A549 (cell line): ENCODE results near the gene GPR176.

Experiments
- CBX2 ChIP-seq: fragments of 200-600 bp; sonication (generic); IDR thresholded peaks from 2 replicates; pipeline ENCODE4 v1.6.1; 2016; ENCODE audit warnings: low read depth, mild to moderate bottlenecking, borderline replicate concordance
- CTCF ChIP-seq: fragments of >200 bp; sonication (Bioruptor Twin); formaldehyde crosslinking; IDR thresholded peaks from 3 replicates; pipeline ENCODE4 v1.5.1; 2016
- EP300 ChIP-seq, 2 experiments: fragments of >200 bp; sonication (Bioruptor Twin); formaldehyde crosslinking; IDR thresholded peaks; 2 replicates in 1 of 2; 3 replicates in 1 of 2; pipeline ENCODE4 v1.6.1; 2016 to 2017
- MAZ ChIP-seq: fragments of 150-350 bp; IDR thresholded peaks from 2 replicates; pipeline ENCODE4 v1.6.1; 2014; ENCODE audit warnings: antibody characterized with exemption, low read depth, low read length, borderline replicate concordance
- MYC ChIP-seq: IDR thresholded peaks from 2 replicates; pipeline ENCODE4 v1.6.1; 2012; ENCODE audit warnings: mild to moderate bottlenecking, inconsistent platforms, low read length, improper control_type of control experiment, borderline replicate concordance
- NPAS2 ChIP-seq: fragments of 250-450 bp; sonication (Bioruptor Pico); IDR thresholded peaks from 2 replicates; pipeline ENCODE4 v1.8.0; 2022; ENCODE audit warnings: mild to moderate bottlenecking, moderate library complexity, borderline replicate concordance
- PHF8 ChIP-seq: fragments of 200-600 bp; sonication (generic); IDR thresholded peaks from 2 replicates; pipeline ENCODE4 v1.6.1; 2016; ENCODE audit warnings: low read depth, mild to moderate bottlenecking, antibody characterized with exemption, moderate library complexity, borderline replicate concordance
- POLR2A ChIP-seq: IDR thresholded peaks from 2 replicates; pipeline ENCODE4 v1.6.1; 2012; ENCODE audit warnings: mild to moderate bottlenecking, low read length
- RFX5 ChIP-seq: fragments of 450-650 bp; IDR thresholded peaks from 2 replicates; pipeline ENCODE4 v1.7.1; 2014; ENCODE audit warnings: antibody characterized with exemption, mild to moderate bottlenecking, moderate library complexity
- SREBF2 ChIP-seq: fragments of 450-650 bp; IDR thresholded peaks from 2 replicates; pipeline ENCODE4 v1.6.1; 2014; ENCODE audit warnings: mild to moderate bottlenecking, moderate library complexity
- TP53 ChIP-seq: fragments of 250-450 bp; sonication (Bioruptor Pico); IDR thresholded peaks from 2 replicates; pipeline ENCODE4 v1.5.0; 2021; ENCODE audit warnings: mild to moderate bottlenecking, moderate library complexity
- ZNF302 ChIP-seq: fragments of 250-450 bp; sonication (Bioruptor Pico); IDR thresholded peaks from 2 replicates; pipeline ENCODE4 v1.9.0; 2021; ENCODE audit warnings: inconsistent platforms, mild to moderate bottlenecking, moderate library complexity

DNA sequence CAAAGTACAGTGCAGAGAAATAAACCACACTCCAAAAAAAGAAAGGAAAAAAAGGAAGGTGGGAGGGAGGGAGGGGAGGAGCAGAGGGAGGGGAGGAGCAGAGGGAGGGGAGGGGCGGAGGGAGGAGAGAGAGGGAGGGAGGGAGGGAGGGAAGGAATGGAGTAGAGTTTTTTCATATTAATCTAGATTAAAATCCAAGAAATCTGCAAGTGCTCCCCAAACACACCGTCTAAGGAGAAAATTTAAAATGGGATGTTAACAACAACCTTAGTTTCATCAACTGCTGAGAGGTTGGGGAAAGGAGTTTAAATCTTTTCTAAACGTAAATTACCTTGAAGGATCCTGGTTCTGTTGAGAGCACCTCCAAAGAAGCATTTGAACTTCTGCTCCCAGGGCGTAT lies 144.0 kb downstream of the GPR176 start:
- TF ChIP-seq EP300 (IDR thresholded peaks at IDR 0.05) (no peak), CBX2 (no peak), RFX5 (no peak), CTCF (no peak), PHF8 (no peak), TP53 (CRISPR knock-in tag) (no peak), POLR2A (no peak), MYC (no peak), MAZ (no peak), ZNF302 (CRISPR knock-in tag) (no peak), NPAS2 (CRISPR knock-in tag) (no peak), SREBF2 (no peak)
